Fibroblast of peridontal ligament (primary cell): Measurements from ENCODE around the gene CISH.

ENCODE experiments used
- DNase-seq: peaks from one replicate; pipeline ENCODE4 v3.0.0-alpha.2; 2010; ENCODE audit errors: extremely low read depth

The CISH gene

GRCh38 chr3:50599115-50599715 is 12.4 kb downstream of the CISH start:
- no peak for DNase-seq

GRCh38 chr3:50594253-50594785 is 17.3 kb downstream of the CISH start:
- DNase-seq = peak; percentile 18

- DNase-seq = no peak
These were observed 19.0 kb downstream of the CISH start for GRCh38 chr3:50592568-50592967.

- DNase-seq = no peak
These were observed 20.3 kb downstream of the CISH start for GRCh38 chr3:50591196-50591741.

- peak; percentile 47 for DNase-seq
These were observed 22.7 kb downstream of the CISH start for GRCh38 chr3:50588759-50589433.

GRCh38 chr3:50587806-50588758 is 23.5 kb downstream of the CISH start:
- DNase-seq = no peak

- no peak for DNase-seq
These were observed 24.2 kb downstream of the CISH start for GRCh38 chr3:50587373-50587772.

- no peak for DNase-seq
These were observed 24.9 kb downstream of the CISH start for GRCh38 chr3:50586763-50587070.

- DNase-seq = no peak
These were observed 25.4 kb downstream of the CISH start for GRCh38 chr3:50585919-50586762.

- DNase-seq = no peak
These were observed 27.2 kb downstream of the CISH start for GRCh38 chr3:50584391-50584790.

- DNase-seq = no peak
These were observed 27.7 kb downstream of the CISH start for GRCh38 chr3:50583897-50584296.

GRCh38 chr3:50582083-50582482 is 29.5 kb downstream of the CISH start:
- DNase-seq = no peak

- DNase-seq = no peak
These were observed 30.1 kb downstream of the CISH start for GRCh38 chr3:50581459-50581842.

- no peak for DNase-seq
These were observed 30.7 kb downstream of the CISH start for GRCh38 chr3:50580683-50581458.

- DNase-seq = no peak
These were observed 34.2 kb downstream of the CISH start for GRCh38 chr3:50577348-50577747.

GRCh38 chr3:50575372-50575771 is 36.2 kb downstream of the CISH start:
- DNase-seq = no peak

GRCh38 chr3:50574444-50574831 is 37.1 kb downstream of the CISH start:
- DNase-seq = no peak

GRCh38 chr3:50573566-50574443 is 37.8 kb downstream of the CISH start:
- no peak for DNase-seq

- no peak for DNase-seq
These were observed 38.7 kb downstream of the CISH start for GRCh38 chr3:50572801-50573371.
